AG08396 (cell line): ENCODE results near the gene ETFA.

Source experiments
- DNase-seq: peaks from one replicate; pipeline ENCODE4 v3.0.0; 2012; ENCODE audit warnings: low spot score, mixed read lengths

ETFA gene

DNA sequence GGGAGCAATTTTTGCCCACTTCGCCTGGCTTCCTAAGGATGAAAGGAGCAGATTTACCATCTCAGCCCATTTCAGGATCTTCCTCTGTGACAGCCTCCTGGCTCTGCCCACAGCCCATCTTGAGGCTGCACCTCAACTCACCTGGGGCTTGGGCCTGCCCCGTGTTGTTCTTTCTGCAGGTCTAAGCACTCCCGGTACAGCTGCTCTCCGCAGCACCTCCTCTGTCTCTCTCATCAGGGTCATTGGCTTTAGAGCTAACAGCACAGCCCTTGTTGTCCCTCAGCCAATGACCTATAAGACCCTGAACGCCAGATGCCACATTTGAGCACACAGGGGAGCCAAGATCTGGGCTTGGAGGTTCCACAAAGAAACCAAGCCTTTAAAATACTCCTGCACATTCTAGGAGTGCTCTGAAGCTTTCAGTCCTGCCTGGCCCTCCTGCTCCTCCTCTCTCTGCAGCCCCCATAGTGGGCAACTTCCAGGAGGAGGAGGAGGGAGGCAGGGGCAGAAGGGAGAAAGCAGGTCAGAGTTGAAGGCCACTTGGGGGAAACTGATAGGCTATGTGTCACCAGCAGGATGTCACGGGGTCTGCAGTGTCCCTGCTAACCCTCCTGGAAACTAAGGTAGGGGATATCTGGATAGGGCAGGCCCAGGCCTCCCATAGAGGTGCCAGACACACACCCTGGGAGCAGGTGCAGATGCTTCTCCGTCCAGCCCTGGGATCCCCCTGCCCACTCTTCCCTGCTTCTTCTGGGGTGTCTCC is 115.6 kb downstream of the ETFA start:
- DNase-seq: no peak

DNA sequence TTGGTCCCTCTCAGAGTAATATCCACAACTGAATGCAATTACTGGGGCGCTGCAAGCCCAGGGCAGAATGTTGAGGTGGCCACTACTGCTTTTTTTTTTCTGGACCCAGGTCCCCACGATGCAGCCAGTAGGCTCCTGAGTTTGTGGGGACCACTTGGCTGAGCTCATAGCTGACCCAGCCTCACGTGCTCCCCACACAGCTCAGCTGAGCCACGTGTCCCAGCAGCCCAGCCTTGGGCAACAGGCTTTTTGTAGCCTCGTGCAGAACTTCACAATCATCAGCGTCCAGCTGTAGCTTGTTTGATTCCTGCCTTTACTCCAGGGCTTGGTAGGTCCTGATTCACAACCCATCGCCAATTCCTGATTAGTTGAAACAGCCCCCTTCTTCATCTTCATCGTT is 117.3 kb downstream of the ETFA start:
- DNase-seq: no peak

DNA sequence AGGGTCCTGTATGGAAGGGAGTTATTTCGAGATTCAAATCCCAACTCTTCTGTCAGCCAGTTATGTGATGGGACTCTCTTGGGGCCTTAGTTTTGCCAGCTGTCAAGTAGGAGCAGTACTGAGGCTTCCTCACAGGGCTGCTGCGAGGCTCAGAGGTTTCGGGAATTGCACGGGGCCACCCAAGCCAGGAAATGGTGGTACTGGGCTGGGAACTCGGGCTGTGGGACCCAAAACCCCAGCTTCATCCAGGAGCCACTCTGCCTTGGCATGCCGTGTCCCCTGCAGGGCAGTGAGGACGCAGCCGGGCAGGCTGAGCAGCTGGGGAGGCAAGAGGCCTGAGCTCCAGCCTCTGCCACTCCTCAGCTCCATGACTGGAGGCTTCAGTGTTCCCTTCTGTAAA is 118.6 kb downstream of the ETFA start:
- no peak for DNase-seq

DNA sequence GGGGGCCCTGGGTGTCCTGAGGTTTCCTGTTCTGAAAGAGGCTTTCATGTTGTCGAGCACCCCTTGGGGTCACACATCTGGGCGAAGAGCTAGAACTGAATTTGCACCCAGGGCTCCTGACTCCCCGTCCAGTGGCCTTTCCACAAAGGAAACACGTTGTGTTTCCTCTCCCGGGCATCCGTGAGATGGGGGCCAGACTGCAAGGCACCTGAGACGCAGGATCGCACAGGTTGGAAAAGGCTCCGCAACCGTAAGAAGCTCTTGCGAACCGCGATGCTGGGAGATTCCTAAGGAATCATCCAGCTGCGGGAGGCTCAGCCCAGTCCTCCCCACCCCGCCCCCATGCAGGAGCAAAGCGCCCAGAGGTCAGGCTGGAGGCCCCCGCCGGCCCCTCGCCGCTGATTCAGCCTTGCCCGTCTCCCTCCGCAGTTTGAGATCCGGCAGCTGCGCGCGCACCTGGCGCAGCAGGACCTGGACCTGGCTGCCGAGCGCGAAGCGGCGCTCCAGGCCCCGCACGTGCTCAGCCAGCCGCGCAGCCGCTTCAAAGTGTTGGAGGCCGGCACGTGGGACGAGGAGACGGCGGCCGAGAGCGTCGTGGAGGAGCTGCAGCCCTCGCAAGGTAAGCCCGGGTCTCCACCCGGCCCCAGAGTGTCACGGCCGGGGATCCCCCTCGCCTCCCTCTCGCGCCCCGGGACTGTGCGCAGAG is 119.6 kb downstream of the ETFA start:
- DNase-seq: no peak

DNA sequence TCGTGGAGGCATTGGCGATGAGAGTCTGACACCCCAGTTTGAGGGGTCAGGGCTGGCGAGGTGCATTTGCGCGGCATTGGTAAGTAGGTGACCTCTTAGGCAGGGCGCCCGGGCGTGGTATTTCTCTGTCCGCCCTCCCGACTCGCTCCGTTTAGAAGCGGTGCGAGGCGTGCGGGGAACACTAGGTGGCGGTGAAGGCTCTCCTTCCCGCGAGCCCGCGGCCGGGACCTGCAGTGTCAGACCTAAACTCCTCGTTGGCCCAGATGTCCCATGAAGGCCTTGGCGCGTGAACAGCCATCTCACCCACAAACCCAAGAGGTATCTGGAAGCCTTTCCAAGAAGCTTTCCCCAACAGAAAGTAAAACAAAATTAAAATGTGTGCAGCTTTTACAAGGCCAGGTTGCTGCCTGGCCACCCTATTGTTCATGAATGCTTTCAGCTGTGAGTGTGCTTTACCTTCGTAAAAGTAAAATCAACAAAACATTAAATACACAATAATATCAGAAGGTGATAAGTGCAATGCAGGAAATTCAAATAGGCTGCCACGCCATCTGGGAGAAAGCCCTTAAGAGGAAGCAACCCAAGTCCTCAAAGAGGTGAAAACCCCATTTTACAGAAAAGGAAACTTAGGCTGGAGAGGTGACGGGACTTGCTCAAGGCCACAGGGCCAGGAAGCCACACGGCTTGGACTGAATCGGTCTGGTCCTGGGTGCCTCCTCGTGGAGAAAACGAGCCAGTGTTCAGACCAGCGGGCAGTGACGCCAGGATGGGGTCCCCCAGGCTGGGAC is 120.3 kb downstream of the ETFA start:
- DNase-seq: peak; percentile 93

DNA sequence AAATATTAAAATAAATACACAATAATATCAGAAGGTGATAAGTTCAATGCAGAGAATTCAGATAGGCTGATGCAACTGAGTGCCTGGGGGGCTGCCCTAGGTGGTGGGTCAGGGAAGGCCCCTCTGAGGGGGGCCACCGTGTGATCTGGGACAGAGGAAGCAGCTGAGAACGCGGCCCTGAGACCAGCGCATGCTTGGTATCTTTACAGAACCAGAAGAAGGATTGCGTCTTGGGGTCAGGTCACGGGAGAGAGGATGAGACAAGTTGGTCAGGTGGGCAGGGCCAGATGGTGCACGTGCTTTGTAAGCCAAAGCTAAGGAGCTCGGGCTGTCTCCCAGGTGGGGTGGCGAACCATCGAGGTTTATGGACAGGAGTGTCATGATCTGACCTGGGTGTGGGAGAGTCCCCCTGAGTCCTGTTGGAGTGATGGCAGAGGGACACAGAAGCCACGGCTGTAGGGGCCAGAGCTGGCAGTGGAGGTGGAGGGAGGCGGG is 121.2 kb downstream of the ETFA start:
- no peak for DNase-seq

DNA sequence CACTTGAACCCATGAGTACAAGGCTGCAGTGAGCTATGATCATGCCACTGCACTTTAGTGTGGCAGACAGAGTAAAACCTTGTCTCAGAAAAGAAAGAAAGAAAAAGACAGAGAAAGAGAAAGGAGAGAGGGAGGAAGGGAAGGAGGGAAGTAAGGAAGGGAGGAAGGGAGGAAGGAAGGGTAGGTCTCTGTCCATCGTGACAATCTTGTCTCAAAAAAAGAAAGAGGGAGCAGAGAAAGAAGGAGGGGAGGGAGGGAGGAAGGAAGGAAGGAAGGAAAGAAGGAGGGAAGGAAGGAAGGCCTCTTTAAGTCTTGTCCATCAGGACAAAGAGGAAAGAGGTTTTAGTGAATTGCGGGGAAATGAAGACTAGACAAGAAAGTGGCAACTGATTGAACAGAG is 122.2 kb downstream of the ETFA start:
- DNase-seq: no peak

DNA sequence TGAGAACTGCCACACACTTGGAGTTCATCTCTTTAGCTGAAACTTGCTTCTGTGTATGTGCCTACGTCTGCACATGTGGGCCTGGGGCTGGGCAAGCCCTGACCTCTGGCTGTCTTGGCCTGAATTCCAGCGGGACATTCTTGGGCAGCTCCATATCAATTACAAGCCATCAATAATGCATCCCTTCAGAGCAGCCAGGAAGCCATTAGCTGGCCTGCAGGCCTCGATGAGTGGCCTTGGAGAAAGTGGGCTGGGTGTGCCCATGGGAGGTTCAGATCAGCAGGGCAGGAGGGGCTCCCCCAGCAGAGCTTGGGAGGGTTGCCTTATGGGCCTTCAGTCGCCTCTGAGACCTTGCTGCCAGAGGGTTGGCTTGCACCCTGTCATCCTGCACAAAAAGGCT is 124.1 kb downstream of the ETFA start:
- DNase-seq: no peak

DNA sequence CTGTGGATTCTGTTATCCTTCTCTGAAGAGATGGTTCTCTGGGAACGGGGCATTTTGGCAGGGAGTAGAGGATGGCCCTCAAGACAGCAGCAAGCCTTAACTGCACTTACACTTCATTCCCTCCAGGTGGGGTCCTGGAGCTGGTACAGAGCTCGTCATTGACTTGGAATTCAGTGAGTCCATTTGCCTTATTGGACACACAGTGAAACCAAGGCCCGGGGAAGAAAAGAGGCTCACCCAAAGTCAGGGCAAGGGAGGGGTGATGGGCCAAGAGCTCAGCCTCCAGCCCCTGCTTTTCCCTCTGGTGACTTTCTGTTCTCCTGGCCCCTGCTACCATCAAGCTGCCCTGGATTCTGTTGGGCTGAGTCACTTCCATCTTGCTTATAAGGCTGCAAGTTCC is 125.6 kb downstream of the ETFA start:
- DNase-seq: peak; percentile 70

DNA sequence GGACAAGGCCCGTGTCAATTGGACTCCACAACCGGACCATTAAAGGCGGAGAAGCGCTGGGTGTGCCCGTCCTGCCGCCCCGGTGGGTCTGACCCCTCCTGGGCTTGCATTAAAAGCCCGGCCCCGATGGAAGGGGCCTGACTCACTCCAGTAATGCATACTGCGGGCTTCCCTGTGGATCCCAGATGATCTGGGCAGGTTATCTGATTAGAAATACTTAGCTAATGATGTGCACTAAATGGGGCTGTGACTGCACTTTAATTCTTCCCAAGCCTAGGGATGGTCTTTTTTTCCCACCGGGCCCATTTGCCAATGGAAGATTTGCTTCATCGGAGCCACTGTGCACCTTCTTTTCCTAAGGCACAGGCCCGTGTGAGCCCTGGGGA is 126.6 kb downstream of the ETFA start:
- DNase-seq: no peak

DNA sequence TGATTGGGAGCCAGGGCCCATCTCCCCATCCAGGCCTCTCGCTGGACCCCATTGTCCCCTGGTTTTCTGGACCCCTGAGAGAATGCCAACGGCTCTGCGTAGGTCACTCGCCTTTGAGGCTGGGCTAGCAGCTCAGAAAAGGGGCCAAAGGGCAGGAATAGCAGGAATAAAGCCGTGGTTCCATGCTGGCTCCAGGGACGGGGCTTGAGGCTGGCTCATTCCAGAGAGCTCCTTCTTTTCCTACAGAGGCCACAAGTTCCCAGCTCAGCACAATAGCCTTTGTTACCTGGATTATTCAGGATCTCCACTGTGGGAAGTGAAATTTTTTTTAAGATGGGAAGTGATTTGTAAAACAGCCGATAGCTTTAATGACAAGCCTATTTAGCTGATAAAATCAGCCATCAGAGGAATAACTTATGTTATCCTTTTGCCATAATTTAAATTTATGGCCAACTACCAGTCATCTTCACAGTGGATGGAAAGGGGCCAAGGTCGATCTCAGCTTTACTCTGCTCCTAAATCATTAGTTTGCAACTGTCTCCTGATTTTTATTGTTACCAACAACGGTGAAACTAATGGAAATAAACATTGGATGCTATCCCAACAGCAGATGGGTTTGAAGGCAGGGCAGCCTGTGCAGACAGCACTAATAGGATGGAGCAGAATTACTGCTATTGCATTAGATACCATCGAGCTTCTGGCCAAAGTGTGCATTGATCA is 127.2 kb downstream of the ETFA start:
- DNase-seq: no peak

DNA sequence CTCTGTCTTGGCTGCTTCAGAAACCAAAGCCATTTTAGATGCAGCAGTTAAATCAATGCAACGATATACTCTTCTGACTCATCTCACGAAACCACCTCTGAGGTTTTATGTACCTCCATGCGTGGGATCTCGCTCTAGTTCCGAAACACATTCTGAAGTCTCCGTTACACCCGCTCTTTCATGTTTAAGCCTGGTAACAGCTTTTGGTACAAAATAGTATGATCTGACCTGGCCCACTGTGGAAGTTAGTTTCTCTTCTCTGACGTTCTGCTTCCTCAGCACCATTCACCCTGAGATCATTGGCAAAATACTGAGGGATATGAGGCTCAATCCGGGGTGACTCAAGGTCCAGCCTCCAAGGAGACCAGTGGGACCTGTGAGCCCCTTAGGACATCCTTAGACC is 129.6 kb downstream of the ETFA start:
- no peak for DNase-seq

DNA sequence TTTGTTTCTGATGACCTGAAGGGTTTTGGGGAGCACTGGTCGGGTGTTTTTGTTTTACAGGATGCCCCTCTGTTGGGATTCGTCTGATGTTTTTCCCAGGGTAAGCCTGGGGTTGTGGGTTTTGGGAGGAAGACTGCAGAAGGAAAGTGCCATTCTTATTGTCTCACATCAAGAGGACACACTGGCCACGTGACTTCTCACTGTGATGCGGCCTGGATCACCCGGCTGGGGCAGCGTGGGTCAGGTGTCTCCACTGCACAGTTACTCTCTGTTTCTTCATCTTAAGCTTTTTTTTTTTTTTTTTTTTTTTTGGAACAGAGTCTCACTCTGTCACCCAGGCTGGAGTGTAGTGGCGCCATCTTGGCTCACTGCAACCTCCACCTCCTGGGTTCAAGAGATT is 130.9 kb downstream of the ETFA start:
- DNase-seq: no peak

DNA sequence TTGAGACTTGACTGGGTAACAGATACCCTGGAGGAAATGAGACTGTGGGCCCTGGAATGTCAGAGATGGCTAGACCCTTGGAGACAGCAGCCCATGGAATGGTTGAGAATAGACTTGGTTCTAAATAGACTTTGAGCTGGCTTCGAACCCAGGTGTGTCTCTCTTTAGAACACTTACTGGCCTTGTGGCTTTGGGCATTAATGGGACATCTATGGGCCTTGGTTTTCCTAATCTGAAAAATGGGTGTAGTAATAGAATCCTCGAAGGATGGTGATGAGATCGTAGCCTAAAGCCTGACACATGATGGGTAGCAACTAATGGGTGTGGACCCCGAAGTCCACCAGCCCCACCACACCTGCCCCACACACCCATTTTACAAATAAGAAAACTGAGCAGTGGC is 132.2 kb downstream of the ETFA start:
- DNase-seq: no peak

DNA sequence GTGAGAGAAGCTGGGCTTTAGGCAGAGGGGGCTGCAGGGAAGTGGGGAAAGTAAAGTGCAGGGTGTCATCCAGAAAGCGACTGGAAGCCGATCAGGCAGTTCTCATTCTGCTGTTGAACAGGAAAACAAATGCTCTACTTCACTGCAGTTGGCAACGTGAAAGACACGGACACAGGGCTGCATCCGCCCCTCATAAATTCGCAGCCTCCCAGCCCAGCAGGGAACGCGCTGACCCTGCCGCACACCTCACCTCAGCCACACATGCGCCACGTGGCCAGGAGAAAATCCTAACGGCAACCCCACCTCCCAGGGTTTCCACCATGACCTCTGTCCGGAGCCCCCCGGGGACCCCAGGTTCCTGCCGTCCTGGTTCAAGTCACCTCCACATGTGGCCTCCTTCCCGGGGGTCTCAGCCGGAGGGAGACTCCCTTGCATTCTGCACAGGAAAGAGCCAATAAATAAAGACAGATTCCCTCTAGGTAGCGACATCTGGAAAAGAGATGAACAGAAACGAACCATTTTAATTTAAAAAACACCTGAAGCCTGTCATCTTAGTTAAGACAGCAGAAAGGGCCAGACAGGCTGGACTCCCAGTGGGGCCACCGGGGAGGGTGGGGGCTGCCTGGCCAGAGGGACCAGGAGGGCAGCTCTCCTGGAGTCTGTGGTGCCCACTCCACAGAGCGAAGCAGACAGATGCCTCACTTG is 132.8 kb downstream of the ETFA start:
- DNase-seq: no peak

DNA sequence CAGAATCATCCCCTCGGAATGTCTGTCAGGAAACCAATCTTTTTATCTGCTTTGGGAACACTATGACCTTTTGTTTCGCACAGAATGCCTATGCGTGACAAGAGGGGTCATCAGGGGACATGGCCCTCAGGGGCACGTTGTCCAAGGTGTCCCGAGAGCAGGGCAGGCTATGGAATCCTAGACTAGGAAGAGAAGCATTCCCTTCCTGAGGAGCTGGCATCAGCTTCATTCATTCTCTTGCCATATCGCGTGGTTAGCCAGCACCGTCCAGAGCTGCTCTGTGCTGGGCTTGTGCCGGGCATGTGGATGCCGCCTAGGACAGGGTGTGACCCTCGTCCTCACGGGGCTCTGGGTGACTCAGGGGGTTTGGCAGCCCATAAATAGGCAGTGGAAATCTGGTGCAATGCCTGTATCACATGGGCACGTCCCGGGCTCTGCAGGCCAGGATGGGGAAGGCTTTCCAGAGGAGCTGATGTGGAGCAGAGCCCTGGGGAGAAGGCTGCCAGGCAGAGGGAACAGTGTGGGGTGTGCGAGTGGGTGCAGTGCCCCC is 133.7 kb downstream of the ETFA start:
- DNase-seq: peak; percentile 82

DNA sequence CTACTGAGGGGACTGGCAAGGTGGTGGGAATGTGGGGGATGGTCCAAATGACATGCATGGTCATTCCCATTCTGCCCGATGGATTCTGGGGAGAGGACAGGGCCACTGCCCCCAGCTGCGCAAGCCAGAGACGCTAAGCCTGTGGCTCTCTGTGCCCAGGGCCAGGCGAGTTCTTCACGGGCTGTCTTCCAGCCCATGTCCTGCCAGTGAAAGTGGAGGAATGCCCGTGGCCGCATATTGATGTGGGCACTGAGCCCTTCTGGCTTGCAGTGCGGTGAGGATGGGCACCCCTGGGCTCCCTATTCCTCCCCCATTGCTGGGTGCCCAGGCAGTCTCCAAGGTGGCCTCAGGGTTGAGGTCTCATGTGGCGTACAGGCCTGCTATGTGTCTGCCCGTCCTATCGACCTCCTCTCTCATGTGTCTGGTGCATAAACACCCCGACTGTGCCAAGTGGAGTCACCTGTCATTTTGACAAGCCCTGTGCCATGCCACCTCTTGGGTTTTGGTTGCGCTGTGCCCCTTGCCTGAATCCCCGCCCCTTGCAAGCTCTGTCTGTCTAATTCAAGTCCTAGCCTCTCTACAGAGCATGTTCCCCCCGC is 134.7 kb downstream of the ETFA start:
- no peak for DNase-seq

DNA sequence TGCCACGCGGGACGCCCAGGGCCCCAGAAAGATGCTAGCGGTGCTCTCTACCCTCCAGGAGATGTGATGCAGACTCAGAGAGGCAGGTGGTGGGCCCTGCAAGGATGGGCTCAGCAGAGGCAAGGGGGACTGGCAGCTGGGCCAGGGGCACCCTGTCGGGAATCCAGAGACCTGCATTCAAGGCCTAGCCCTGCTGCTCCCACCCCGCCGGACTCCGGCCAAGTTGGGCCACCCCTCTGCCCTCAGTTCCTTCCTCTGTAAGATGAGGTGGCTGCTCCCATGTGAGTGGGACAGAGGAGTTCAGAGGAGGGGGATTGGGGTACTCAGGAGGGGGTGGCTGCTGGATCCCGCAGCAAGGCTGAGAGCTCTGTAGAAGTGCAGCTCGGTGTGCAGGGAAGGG is 135.2 kb downstream of the ETFA start:
- DNase-seq: no peak

DNA sequence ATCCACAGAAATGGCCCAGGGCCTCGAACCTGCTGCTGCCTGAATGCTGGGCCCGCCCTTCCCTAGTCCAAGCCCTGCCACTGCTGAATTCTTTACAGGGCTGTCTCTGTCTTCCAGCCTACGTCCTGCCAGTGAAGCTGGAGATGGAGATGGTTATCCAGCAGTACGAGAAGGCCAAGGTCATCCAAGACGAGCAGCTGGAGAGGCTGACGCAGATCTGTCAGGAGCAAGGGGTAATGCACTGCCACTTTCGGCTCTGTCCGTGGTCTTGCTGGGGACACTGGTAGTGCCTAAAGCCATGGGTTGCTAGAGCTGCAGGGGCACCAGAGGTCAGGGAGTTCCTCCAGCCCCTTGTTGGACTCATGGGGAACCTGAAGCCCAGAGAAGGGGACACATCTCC is 135.8 kb downstream of the ETFA start:
- no peak for DNase-seq

DNA sequence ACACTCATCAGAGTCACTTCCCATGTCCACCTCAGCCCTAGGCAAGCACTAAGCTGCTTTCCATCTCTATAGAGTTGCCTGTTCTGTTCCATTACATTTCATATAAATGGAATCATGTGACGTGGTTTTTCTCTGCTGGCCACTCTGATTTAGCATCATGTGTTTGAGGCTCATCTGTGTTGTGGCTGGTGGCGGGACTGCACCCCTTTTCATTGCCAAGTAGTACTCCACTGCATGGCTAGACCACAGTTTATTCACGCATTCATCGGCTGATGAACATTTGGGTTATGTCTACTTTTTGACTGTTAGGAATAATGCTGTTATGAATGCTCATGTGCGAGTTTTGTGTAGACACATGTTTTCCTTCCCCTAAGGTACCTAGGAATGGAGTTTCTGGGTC is 136.6 kb downstream of the ETFA start:
- no peak for DNase-seq

DNA sequence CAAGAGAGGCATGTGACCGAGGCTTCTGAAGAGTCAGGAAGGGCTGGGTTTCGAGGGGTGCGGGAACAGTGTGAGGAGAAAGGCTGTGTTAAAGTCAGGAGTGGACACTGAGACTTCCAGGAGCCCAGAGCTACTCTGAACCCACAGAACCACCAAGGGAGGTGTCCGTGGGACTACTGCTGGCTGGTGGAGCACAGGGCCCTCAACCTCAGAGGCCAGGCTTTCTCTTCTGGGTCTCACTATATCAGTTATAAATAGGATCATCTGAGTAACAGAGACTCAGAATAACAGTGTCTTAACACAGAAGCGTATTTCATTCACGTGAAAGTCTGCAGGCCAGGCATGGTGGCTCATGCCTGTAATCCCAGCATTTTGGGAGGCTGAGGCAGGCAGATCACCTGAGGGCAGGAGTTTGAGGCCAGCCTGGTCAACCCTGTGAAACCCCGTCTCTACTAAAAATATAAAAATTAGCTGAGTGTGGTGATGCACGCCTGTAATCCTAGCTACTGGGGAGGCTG is 137.9 kb downstream of the ETFA start:
- DNase-seq: no peak
